ENCODE results near the gene PRDX6.
"Not testable (repeated sequence)": the region's sequence is repeated elsewhere in the genome, so short reads cannot be mapped to it uniquely, and the experiment has no call there.

PRDX6 gene, protein sequence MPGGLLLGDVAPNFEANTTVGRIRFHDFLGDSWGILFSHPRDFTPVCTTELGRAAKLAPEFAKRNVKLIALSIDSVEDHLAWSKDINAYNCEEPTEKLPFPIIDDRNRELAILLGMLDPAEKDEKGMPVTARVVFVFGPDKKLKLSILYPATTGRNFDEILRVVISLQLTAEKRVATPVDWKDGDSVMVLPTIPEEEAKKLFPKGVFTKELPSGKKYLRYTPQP

DNA sequence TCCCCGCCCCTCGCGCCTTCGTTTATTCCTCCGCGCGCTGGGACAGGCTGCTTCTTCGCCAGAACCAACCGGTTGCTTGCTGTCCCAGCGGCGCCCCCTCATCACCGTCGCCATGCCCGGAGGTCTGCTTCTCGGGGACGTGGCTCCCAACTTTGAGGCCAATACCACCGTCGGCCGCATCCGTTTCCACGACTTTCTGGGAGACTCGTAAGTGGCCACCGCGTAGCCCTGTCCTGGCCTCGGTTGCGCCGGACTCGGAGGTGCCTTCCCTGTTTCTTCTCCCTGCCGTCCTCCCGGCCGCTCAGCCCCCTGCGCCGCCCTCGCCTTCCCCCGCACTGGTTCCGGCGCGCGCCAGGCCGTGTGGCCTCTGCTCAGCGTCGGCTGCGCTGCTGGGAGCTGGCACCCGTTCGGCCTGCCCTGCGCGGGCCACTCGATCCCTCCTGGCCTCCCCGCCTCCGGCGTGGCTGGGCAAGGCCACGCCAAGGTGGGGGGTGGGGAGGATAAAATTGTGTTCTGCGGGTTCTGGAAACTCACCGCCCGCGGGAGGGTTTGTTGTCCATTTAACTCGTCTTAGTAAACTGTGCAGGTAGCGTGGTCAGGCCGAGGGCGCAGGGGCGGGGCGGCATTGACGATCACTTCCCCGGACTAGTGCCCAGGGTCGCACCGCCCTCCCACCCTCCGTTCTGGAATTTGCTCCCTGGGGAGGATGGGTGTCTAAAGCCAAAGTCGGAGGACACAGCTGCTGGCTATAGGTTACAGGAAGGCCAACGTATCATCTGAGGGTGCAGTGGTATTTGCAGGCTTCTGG is at the start of gene PRDX6:
Gene PRDX6, plus strand, starts transcription at position 50 of the 808 bp plus-strand sequence. Its CDS starts 63 bp downstream, at position 113.
- DNase-seq (ENCODE audit: low read depth), result no peak

DNA sequence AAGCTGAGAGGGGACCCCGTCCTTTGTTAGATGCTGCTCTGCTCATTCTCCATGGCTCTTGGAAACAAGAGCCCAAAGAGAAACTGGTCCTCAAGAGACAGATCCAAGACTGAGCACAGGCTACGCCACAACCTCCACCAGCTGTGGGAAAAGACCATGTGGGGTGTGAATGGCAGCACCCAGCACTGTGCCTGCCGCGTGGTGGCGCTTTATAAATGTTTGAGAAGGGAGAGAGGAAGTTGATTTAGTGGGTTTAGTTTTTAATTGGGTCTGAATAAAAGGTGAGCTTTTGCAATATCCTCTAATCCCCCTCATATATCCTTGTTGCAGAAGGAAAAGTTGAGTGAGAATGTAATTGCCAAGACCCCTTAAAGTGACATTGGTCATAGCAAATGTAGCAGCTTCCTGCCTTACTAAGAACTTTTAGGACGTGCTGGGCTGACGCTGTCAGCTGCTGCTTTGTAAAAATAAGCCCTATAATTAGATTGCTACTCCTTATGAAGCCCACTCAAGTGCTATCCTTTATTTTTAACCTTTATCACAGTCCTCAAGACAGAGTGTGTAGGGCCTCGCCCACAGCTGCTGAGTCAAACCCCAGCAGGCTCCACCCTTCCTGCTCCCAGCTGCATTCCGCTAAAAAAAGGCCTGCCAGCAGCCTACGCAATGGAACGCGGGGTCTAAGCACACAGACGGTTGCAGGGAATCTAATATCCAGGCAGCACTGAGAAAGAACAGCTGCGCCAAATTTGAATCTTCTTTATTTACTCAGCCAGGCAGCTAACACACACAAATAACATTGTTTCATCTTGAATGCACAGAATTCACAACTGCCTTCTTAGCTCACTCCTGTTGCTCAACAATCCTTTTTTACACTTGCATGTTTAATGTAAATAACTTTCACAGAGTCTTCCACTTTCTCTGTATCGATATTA is 47.4 kb upstream of the PRDX6 start:
- peak; percentile 95 for DNase-seq (ENCODE audit: low read depth)

DNA sequence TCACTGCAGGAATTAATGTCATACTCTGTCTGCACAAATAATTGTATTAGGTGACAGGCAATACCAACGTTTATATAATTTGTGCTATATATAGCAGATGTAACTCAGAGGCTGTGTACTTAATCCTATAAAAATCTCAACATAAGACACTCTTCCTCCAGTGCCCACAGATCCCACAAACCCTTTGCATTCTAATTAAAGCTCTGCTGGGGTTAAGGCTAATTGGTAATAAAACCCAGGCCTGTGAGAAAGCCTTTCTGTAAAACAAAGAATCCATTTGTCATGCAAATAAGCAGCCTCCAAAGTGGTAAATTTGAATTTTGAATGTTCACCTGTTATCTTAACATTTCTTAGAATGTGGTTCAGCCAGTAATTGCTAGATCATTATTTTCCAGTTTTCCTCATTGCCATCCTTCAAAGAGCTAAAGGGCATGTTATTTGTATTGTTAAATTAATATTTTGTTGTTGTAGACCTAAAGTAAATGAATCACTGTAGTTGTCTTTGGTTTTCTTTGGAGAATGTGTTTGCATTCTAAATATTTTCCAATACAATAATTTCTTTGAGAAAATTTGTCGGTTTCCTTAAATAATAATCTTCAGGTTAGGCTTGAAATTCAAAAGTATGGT is 46.3 kb upstream of the PRDX6 start:
- DNase-seq (ENCODE audit: low read depth), result no peak

DNA sequence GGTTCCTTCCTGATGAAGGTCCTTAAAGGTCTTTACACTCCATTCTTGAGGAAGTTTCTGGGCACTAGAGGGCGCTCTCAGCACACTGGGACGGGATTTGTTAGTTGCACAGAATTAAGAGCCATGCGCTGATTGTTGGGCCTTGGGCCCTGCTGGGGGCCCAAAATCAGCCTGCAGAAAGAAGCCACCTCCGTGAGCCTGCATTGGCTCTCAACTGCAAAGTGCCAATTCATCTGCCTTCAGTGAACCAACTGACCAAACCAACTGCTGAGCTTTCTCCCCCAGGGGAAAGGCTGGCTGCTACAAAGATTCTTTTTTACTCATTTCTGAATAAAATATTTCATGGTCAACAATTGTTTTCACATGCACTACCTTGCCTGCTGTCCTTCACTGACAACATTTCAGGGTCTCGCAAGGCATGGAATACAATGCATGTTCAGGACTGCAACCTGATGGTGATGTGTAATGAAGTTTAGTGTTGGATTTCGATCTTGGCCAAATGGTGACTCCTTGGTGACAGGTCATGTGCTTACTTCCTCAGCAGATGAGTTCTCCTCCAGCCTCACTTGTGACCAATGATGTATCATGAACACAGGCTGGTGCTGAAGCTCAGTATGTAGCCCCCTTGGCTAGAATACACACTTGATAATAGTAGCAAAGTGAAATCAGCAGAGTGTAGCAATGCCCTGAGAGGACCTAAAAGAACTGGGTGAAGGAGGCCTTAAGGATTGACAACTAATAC is 45.7 kb upstream of the PRDX6 start:
- peak; percentile 86 for DNase-seq (ENCODE audit: low read depth)

DNA sequence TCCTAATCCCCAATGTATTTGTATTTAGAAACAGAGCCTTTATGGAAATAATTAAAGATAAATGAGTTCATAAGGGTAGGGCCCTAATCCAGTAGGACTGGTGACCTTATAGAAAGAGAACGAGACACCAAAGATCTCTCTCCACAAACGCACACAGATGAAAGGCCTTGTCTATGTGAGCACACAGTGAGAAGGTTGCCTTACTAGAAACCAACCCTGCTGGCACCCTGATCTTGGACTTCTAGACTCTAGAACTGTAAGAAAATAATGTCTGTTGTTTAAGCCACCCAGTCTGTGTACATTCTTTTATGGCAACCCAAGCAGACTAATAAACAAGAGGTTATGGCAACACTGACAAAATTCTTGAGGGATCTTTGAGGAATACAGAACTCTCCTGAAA is 44.8 kb upstream of the PRDX6 start:
- no peak for DNase-seq (ENCODE audit: low read depth)

DNA sequence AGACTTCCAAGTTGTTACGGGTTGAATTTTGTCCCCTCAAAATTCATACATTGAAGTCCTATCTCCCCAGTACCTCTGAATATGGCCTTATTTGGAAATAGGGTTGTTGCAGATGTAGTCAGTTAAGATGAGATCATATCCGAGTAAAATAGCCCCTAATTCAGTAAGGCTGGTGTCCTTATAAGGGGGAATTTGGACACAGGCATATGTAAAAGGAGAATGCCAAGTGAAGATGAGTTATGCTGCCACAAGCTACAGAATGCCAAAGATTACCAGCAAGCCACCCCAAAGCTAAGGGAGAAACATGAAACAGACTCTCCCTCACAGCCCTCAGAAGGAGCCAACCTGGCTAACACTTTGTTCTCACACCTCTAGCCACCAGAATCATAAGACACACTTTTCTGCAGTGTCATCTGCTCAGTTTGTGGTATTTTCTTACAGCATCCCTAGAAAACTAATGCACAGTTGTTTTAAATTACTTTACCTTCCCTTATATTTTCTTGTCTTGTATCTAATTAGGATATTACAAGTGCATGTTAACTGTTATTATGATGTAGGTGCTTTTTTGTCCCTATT is 43.3 kb upstream of the PRDX6 start:
- peak; percentile 54 for DNase-seq (ENCODE audit: low read depth)

DNA sequence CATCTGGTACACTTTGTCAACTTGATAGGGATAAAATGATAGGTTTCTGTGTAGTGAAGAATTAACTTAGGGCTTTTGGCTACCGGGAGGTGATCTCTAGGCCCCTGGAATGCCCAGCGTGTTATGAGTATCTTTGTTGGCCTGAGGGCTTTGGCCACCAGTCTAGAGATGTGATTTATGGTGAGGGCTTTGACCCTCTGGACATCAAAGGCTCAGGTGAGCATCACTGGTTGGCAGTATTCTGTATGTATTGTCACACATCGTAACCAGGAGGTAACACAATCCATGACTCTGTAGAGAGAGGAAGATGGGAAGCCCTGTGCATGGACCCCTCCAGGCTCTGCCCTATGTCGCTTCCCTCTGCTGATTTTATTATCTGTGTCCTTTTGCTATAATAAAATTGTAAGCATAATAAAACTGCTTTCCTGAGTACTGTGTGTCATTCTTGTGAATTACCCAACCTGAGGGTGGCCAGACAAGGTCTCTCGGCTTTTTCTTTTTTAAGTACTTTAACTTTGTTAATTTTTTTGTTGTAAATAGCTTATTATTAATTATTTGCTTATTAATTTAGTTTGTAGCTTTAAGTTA is 40.2 kb upstream of the PRDX6 start:
- DNase-seq (ENCODE audit: low read depth), result no peak

DNA sequence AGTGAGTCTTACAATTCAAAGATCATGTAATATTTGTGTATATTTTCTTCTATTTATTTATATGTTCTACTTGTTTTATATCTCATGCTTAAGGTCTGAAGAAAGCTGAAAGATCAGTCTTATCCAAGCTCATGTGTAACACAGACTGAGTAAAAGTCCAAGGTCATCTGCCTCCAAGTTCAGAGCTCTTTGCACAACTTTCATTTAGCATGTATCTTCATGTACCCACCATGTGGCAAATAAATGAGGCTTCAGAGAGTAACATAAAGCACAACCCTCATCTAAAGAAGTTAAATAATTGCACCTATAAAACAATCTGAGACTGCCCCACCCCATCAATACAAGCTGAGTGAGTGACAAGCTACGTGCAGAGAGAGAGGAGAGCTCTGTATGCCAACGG is 38.5 kb upstream of the PRDX6 start:
- no peak for DNase-seq (ENCODE audit: low read depth)

DNA sequence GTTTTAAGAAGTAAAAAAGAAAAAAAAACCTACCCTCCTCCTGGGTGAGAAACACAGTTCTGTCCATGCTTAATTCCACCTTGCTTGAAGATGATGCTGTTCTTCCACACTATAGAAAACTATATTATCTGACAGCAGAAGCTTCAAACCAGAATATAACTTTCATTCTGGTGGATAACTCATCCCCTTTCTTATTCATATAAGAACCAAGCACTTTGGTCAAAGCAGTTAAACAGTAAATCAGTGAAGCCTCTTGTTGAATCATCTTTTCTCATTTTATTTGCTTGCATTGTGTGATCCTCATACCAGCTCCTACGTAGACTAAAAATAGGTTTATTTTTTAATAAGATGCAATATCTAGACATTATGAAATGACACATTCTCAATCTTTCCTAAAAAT is 36.7 kb upstream of the PRDX6 start:
- no peak for DNase-seq (ENCODE audit: low read depth)

DNA sequence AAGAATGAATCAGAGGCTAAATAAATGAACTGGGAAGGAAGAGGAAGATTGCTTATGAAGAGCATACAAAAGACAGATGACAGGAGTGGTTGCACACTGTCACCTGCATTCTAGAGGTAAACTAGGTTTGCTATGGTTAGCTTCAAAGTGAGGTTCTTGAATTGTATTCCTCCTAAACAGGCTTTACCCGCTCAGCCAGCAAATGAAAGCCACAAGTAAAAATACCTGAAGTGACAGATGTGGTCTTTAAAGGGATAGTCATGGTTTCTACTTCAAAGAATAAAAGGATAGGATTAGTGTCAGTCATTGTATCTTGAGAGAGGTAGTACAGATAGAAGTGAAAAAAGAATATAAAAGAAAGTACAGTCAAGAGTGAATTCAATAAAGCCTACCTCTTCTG is 32.4 kb upstream of the PRDX6 start:
- DNase-seq (ENCODE audit: low read depth), result no peak

DNA sequence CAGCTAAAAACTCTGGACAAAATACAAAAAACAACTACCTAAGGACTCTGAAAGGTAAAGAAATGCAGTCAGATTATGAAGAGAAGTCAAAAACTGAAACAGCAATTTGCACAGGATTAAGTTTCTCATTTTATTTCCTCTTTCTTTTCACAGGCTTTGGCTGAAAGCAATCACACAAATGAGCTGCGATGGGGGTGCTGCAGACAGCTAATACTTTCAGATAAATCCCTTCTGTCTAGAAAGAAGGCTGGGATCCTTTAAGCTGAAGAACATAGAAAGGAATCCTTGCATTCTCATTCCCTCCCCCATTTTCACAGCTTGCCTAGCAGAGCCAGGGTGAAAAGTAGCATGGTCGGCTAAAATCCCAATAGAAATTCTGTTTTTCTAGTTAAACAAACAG is 32.0 kb upstream of the PRDX6 start:
- no peak for DNase-seq (ENCODE audit: low read depth)

DNA sequence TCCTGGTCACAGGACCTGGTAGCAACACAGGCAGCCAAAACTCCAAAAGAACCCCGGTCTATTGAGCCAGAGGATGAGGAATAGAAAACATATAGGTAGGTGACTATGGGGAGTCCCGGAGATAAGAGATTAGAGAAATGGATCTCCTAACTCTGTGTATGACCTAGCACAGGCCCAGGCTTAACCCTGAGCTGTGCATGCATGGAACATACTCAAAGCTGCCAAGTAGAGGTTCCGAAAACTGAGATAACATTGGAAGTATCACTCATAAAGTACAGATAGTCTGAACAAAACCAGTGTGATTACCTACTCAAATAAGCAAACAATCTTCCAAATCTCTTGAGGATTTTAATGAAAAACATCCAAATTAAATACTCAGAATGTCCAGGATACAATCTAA is 31.5 kb upstream of the PRDX6 start:
- DNase-seq (ENCODE audit: low read depth), result no peak

DNA sequence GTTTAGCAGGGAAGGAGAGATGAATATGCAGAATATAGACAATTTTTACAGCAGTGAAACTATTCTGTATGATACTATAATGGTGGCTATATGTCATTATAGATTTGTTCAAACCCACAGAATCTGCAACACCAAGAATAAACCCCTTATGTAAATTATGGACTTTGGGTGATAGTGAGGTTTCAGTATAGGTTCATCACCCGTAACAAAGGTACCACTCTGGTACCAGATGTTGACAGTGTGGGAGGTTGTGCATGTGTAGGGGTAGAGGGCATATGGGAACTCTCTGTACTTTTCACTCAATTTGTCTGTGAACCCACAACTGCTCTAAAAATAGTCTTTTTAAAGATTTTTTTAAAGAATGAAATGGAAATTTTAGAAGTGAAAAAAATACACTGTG is 29.9 kb upstream of the PRDX6 start:
- no peak for DNase-seq (ENCODE audit: low read depth)

DNA sequence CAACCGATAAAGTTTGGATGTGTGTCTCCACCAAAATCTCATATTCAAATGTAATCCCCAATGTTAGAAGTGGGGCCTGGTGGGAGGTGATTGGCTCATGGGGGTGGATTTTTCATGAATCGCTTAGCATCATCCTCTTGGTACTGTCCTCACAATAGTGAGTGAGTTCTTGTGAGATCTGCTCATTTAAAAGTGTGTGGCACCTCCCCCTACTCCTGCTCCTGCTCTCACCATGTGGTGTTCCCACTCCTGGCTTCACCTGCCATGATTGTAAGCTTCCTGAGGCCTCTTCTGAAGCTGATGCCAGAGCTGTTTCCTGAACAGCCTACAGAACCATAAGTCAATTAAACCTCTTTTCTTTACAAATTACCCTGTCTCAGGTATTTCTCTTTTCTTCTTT is 28.2 kb upstream of the PRDX6 start:
- no peak for DNase-seq (ENCODE audit: low read depth)

DNA sequence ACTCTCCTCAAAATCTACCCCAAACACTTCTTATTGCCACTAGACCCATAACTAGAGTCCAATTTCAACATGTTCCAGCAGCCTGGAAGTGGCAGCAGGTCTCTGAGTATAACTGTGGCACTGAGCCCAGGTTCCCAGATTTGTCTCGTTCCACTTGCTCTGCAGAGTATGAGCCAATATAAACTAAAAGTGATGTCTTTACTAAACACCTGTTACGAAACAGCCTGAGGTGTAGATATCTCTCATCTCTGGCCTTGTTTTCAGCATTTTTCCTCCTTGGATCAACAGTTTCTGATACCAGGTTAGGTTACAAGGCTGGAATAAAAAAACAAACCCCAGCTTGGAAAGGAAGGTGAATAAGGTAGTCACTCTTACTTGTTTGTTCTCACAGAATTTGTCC is 25.2 kb upstream of the PRDX6 start:
- no peak for DNase-seq (ENCODE audit: low read depth)

DNA sequence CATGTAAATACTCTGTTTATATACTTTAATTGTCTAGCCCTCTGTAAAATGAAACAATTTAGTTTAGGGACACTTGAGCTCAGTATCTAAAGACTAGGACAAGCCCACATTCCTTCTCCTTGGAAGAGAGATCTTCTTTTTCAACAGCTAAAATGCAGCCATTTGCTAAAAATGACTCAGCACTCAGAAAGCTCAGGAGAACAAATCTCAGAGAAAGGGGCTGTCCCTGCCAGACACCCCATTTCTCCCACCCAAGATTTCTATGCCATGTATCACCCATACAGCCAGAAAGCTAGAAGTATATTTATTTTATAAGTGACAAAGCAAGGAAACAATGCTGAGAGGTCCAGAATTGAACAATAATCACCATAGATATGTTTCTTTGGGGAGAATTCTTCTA is 23.2 kb upstream of the PRDX6 start:
- DNase-seq (ENCODE audit: low read depth), result peak; percentile 77

DNA sequence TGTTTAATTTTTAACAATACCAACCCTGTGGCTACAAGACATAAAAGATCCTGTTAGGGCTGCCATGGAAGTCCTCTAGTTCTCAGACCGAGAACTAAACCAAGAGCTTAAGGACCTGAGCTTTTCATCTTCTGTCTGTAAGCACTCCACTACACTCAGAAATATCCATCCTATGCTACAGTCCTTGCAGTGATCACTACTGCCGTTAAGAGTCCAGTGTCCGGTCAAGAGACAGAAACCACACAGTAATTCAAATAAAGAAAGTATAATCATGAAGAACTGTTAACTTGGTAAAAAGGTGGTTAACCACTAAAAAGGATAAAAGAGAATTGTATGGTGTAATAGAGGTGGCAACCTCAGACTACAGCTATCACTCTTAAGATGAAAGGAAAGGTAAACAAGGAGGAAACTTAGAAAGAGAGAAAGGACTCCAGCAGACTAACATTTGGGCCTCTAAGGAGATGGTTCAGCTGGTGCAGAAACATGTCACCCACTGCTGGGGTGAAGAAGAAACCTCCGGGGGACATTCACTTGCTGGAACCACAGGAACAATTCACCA is 22.1 kb upstream of the PRDX6 start:
- no peak for DNase-seq (ENCODE audit: low read depth)

DNA sequence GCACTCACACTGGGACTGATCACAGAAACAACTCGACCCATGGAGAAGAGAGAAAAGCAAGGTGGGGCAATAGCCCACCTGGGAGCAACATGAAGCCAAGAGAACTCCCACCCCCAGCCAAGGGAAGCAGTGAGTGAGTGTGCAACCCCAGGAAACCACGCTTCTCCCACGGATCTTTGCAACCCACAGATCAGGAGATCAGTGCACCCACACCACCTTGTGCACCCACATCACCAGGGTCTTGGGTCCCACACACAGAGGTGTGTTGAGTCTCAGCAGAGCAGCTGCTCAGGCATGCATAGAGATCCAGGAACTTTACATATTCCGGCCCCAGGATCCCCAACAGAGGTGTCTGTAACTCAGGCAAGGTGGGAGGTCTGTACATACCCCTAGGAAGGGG is 17.2 kb upstream of the PRDX6 start:
- no peak for DNase-seq (ENCODE audit: low read depth)

DNA sequence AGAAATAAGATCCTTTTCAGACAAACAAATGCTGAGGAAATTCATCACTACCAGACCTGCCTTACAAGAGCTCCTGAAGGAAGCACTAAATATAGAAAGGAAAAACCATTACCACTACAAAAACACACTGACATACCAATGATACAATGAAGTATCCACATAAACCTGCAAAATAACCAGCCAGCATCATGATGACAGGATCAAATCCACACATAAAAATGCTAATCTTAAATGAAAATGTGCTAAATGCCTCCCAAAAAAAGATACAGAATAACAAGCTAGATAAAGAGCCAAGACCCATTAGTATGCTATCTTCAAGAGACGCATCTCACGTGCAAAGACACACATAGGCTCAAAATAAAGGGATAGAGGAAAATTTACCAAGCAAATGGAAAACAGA is 14.5 kb upstream of the PRDX6 start:
- DNase-seq (ENCODE audit: low read depth), result not testable (repeated sequence)

DNA sequence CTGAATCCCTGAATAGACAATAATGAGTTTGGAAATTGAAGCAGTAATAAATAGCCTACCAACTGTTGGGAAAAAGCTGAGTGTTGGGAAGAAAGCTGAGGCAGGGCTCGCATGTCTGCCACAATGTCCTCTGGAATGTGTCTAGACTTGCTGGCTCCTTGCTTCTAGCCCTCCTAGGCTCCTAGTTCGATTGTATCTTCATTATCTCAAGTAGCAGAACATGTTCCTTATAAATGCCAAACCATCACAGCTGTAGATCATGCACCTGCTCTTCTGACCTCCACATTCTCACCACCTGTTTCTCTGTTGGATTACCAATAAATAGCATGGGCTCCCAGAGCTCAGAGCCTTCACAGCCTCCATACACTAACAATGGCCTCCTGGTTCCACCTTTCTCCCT is 12.9 kb upstream of the PRDX6 start:
- DNase-seq (ENCODE audit: low read depth), result not testable (repeated sequence)
